ENCODE results near the gene SKI. TPM values are rescaled to one million over a fixed set of nuclear protein-coding genes. Genes with fewer than 3 reads are reported as not detected.

The SKI gene
- total RNA-seq, 2 donors from 2014 or later, result 46.2 to 114 TPM

- DNase-seq (ENCODE audit: low spot score), result no peak
- peaks cover 19% of the 10 kb centered on the region for H3K4me1 ChIP-seq (replicated peaks)
- WGBS, result 67% methylated on average over 7 of the region's 13 CpGs
- no peaks in the 10 kb centered on the region for H3K36me3 ChIP-seq
- H3K27me3 ChIP-seq (replicated peaks; ENCODE audit: insufficient read depth), result no peaks in the 10 kb centered on the region
- no peaks in the 10 kb centered on the region for H3K9me3 ChIP-seq
- no peak overlapping the region for H3K27ac ChIP-seq
- intact Hi-C loops (cut with DNase I), result loop anchor here (5.0 kb wide), 2 partner anchors 38 to 42 kb away; no protein-coding TSS in a partner anchor
- no peak overlapping the region for H3K4me3 ChIP-seq
- no peak for TF ChIP-seq POLR2A (IDR thresholded peaks at IDR 0.05)
- no peak for TF ChIP-seq POLR2AphosphoS5 (IDR thresholded peaks at IDR 0.05)
- TF ChIP-seq CTCF (IDR thresholded peaks at IDR 0.05), result no peak
Measured at GRCh38 chr1:2269922-2270259, 41.8 kb downstream of the SKI start.

- TF ChIP-seq POLR2AphosphoS5 (IDR thresholded peaks at IDR 0.05), result no peak
- no peak for TF ChIP-seq CTCF (IDR thresholded peaks at IDR 0.05)
- no peak for TF ChIP-seq POLR2A (IDR thresholded peaks at IDR 0.05)
- 53% methylated on average over 24 of the region's 27 CpGs for WGBS
- H3K9me3 ChIP-seq, result no peaks in the 10 kb centered on the region
- no peak for DNase-seq (ENCODE audit: low spot score)
- H3K36me3 ChIP-seq, result no peaks in the 10 kb centered on the region
- peaks cover 24% of the 10 kb centered on the region for H3K4me1 ChIP-seq (replicated peaks)
- no peaks in the 10 kb centered on the region for H3K27me3 ChIP-seq (replicated peaks; ENCODE audit: insufficient read depth)
- H3K4me3 ChIP-seq, result no peak overlapping the region
- intact Hi-C loops (cut with DNase I), result loop anchor here (5.0 kb wide), 2 partner anchors 38 to 42 kb away; no protein-coding TSS in a partner anchor
- peak overlapping the region in 1 of 2 donors; percentile 18 for H3K27ac ChIP-seq
Measured at GRCh38 chr1:2270260-2271100, 42.4 kb downstream of the SKI start.

GRCh38 chr1:2271211-2271721, 43.1 kb downstream of the SKI start:
- Histone ChIP-seq H3K36me3 (no peaks in the 10 kb centered on the region), H3K4me3 (no peak overlapping the region), H3K4me1 (replicated peaks) (peaks cover 26% of the 10 kb centered on the region), H3K27me3 (replicated peaks; ENCODE audit: insufficient read depth) (no peaks in the 10 kb centered on the region), H3K27ac (peak overlapping the region in 1 of 2 donors; percentile 18), H3K9me3 (no peaks in the 10 kb centered on the region)
- TF ChIP-seq POLR2A (IDR thresholded peaks at IDR 0.05), result no peak
- TF ChIP-seq POLR2AphosphoS5 (IDR thresholded peaks at IDR 0.05), result no peak
- TF ChIP-seq CTCF (IDR thresholded peaks at IDR 0.05), result no peak
- WGBS, result 85% methylated on average over 24 of the region's 25 CpGs
- intact Hi-C loops (cut with DNase I), result loop anchor here (5.0 kb wide), 2 partner anchors 39 to 41 kb away; no protein-coding TSS in a partner anchor
- DNase-seq (ENCODE audit: low spot score), result no peak

GRCh38 chr1:2271841-2272655, 43.9 kb downstream of the SKI start:
- no peak for DNase-seq (ENCODE audit: low spot score)
- 61% methylated on average over 23 of the region's 23 CpGs for WGBS
- H3K27me3 ChIP-seq (replicated peaks; ENCODE audit: insufficient read depth), result no peaks in the 10 kb centered on the region
- H3K9me3 ChIP-seq, result no peaks in the 10 kb centered on the region
- H3K4me1 ChIP-seq (replicated peaks), result peaks cover 27% of the 10 kb centered on the region
- TF ChIP-seq POLR2A (IDR thresholded peaks at IDR 0.05) (no peak), POLR2AphosphoS5 (IDR thresholded peaks at IDR 0.05) (no peak), CTCF (IDR thresholded peaks at IDR 0.05) (no peak)
- H3K36me3 ChIP-seq, result no peaks in the 10 kb centered on the region
- peak overlapping the region in 1 of 2 donors; percentile 47 for H3K27ac ChIP-seq
- no peak overlapping the region for H3K4me3 ChIP-seq
- intact Hi-C loops (cut with DNase I), result loop anchor here (5.0 kb wide), 2 partner anchors 40 kb away; no protein-coding TSS in a partner anchor

All from prostate gland (tissue), 2 donors.